ENCODE results near the gene FAM89A. TPM values are rescaled to one million over a fixed set of nuclear protein-coding genes. Genes with fewer than 3 reads are reported as not detected.
"Not testable (repeated sequence)": the region's sequence is repeated elsewhere in the genome, so short reads cannot be mapped to it uniquely, and the experiment has no call there.

FAM89A gene
- total RNA-seq, 2 experiments from 2014 or later: 14.3 to 15.1 TPM

DNA sequence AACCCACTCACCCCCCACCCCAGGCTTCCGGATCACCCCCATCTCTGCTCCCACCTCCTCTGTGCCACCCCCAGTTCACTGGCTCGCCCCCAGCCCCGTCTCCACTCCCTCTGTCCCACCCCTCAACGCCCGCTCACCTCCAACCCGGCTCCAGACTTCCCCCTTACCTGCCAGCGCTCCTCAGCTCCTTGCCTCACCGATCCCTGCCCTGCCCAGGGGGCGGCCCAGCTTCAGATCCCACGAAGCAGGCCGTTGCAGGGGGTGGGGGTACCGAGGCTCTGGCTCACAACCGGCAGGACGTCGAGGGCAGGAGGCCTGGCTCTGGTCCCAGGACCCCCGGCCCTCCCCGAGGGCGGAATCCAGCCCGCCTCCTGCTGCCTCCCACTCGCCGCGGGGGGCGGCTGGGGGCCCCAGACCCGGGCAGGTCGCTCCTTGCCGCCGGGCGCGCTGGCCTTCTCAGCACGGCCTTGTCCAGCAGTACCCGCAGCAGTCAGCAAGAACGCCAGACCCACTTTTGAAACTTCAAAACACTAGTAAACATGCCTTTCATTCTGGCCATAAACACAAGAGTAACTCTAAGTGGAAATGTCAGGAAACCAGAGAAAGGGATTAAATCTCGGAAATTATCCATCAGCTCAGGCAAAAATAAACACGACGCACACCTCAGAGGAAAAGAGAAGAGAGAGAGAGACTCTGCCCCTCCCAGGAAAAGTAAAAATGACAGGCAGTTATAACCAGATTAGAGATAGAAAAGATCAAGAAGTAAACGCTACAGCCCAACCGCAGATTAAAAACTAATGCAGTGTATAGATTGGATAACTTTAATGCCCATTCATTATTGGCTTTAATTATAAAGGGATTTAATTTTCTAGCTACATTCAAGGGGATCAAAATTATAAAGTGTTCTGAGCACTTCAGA, 1.0 kb upstream of the FAM89A start:
- peaks cover 6% of the 10 kb centered on the region for H3K36me3 Mint-ChIP-seq
- intact Hi-C loops (cut with micrococcal nuclease): loop anchor here (2.0 to 10.0 kb wide), 4 partner anchors 62 to 484 kb away; partner anchors contain the start of genes ARV1, COG2, TSNAX and TTC13
- no peak overlapping the region for H3K27ac Mint-ChIP-seq
- no peak for DNase-seq
- H3K27me3 Mint-ChIP-seq: peaks cover 2% of the 10 kb centered on the region
- ChIA-PET CTCF (interaction anchor here (1.4 to 1.7 kb wide), 2 partner anchors 62 to 123 kb away, joined by 3 to 5 read pairs; partner anchors contain the start of genes ARV1 and TTC13), POLR2A (interaction anchor here (0.5 to 1.9 kb wide), 2 partner anchors 64 to 1483 kb away, joined by 3 to 5 read pairs; no protein-coding TSS in a partner anchor)
- peaks cover 32% of the 10 kb centered on the region for H3K4me1 Mint-ChIP-seq (ENCODE audit: low read depth)
- peak overlapping the region; percentile 71 for H3K4me3 Mint-ChIP-seq
- H3K9me3 Mint-ChIP-seq: peaks cover 8% of the 10 kb centered on the region

DNA sequence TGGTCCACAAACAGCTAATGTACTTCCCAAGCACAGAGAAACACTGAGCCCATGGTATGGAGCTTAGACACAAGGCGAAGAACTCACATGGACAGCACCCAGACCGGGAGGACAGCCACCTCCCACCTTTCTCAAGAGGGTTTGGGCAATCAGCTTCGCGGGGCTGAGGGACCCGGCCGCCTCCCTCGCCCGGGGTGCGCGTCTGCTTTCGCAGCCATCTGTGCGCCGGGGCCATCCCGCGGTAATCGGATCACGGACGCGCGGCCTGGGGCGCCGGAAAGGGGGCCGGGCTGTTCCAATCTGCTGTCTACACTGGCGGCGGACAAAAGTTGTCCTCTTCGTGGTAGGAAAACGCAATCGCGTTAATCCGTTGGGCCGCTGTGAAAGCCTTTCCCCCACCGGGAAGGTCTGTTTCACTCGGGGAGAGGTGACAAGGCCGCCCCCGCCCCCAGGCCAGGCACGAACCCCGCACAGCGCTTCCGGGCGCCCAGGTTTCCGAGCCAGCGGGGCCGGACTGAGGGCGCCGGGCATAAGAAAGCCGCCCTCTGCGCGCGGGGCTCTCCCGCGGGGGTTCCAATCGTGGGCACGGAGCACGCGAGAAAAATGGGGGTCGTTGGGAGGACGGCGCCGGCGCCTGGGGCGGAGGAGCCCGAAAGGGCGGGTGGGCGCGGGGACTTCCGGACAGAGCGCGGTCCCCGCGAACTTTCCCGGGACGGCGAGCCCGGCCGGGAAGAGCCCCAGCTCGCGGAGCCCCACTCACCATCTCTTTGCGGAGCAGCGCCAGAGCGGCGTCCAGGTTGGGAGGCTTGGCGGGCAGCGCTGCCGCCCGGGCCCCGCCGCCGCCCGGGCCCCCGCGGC, 664 bp downstream of the FAM89A start:
- H3K36me3 Mint-ChIP-seq: peaks cover 6% of the 10 kb centered on the region
- H3K27me3 Mint-ChIP-seq: no peaks in the 10 kb centered on the region
- DNase-seq: peak; percentile 55
- ChIA-PET POLR2A (interaction anchor here (0.8 to 2.0 kb wide), 4 partner anchors 9 to 62 kb away, joined by 3 to 6 read pairs (median 4); partner anchors contain the start of gene TTC13), CTCF (interaction anchor here (1.0 to 1.4 kb wide), 2 partner anchors 60 to 61 kb away, joined by 3 to 5 read pairs; partner anchors contain the start of genes ARV1 and TTC13)
- H3K4me1 Mint-ChIP-seq (ENCODE audit: low read depth): peaks cover 27% of the 10 kb centered on the region
- peaks cover 5% of the 10 kb centered on the region for H3K9me3 Mint-ChIP-seq
- H3K4me3 Mint-ChIP-seq: peak overlapping the region; percentile 74
- no peak overlapping the region for H3K27ac Mint-ChIP-seq
- intact Hi-C loops (cut with micrococcal nuclease): loop anchor here (2.0 to 10.0 kb wide), 4 partner anchors 61 to 485 kb away; partner anchors contain the start of genes ARV1, COG2, TSNAX and TTC13

DNA sequence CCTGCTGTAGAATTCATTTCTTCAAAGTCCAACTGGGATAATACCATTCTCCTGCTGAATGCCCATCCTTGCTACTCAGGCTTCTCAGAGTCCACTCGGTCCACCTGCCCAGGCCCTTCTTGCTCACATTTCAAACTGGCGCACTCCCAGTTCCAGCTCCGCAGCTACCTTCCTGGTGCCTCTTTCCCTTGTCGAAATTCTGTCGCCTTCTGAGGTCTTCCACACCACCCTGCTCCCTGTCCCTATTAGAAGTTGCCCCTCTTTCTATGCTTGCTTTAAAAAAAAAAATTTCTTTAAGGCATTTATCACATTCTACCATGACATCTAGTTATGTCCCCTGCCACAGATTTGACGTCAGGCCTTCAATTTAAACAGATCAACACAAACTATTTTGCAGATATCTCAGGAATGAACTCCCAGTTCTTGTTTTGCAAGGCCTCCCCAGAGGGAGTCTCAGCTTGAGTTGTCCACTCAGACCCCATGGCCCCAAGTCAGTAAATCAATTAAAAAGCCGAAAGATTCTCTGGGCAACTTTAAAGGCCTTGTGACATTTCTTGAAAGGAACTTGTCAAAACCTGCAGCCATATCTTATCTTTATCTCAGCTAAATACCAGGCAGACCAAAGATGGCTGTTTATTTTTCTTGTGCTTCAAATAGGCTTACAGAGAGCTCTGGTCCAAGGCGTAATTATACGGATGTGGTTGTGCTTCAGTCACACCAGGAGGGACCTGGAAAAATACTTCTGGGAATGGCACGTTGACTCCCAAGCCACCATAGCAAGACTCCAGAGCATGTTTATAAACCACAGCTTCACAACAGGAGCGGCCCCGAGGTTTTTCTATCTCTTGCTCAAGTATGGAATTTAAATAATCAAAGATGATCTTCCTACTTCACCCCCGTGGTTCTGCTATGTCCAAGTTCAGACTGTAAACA, 2.2 kb downstream of the FAM89A start:
- Mint-ChIP-seq H3K4me1 (ENCODE audit: low read depth) (peaks cover 27% of the 10 kb centered on the region), H3K4me3 (no peak overlapping the region), H3K27me3 (no peaks in the 10 kb centered on the region), H3K9me3 (no peaks in the 10 kb centered on the region), H3K27ac (no peak overlapping the region), H3K36me3 (peaks cover 6% of the 10 kb centered on the region)
- DNase-seq: no peak
- ChIA-PET POLR2A (interaction anchor here (2.0 kb wide), 1 partner anchor 16 kb away, joined by 6 read pairs; no protein-coding TSS in a partner anchor), CTCF (interaction anchor here (0.7 kb wide), 1 partner anchor 74 kb away, joined by 4 read pairs; no protein-coding TSS in a partner anchor)
- intact Hi-C loops (cut with micrococcal nuclease): no loop called here

DNA sequence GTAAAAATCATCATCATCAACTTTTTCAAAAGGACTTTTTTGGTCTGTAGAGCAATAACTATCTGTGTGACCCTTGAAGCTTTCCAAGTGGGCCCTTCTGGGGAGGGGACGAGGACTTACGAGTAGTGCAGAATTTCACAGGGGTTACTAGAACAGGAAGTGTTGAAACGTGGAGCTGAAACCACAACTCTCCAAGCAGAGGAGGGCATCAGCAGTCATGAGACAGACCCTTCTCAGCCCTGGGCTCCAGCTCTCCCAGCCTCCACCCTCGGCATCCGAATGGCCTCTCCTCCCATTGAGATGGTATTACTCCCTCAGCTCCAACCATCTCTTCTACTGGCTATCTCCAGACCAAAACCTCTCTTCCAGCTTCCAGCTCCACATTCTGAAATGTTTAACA, 3.6 kb downstream of the FAM89A start:
- ChIA-PET CTCF (interaction anchor here (0.6 to 1.4 kb wide), 2 partner anchors 27 to 174 kb away, joined by 3 to 4 read pairs; no protein-coding TSS in a partner anchor), POLR2A (no interaction called here)
- no peaks in the 10 kb centered on the region for H3K27me3 Mint-ChIP-seq
- no peak overlapping the region for H3K27ac Mint-ChIP-seq
- H3K4me1 Mint-ChIP-seq (ENCODE audit: low read depth): peaks cover 27% of the 10 kb centered on the region
- intact Hi-C loops (cut with micrococcal nuclease): no loop called here
- no peaks in the 10 kb centered on the region for H3K9me3 Mint-ChIP-seq
- peaks cover 6% of the 10 kb centered on the region for H3K36me3 Mint-ChIP-seq
- no peak overlapping the region for H3K4me3 Mint-ChIP-seq
- no peak for DNase-seq

DNA sequence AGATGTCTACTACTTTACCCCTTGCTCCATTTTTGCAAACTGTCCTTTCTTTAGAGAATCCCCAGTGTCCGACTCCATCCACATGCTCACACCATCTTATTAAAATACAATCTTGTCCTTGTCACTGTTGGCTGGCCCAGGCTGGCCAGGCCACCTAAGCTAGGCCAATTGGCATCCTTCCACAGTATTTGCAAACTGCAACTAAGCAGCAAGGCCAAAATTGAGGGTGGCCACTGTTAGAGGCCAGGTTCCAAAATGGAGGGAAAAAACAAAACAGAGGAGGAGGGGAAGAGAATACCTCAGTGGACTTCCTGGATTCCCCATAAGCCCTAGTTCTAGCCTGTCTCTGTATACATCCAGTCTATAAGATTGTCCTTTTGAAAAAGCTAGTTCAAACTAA, 4.3 kb downstream of the FAM89A start:
- Mint-ChIP-seq H3K36me3 (peaks cover 6% of the 10 kb centered on the region), H3K9me3 (no peaks in the 10 kb centered on the region), H3K27me3 (no peaks in the 10 kb centered on the region), H3K4me3 (no peak overlapping the region), H3K4me1 (ENCODE audit: low read depth) (peaks cover 25% of the 10 kb centered on the region), H3K27ac (no peak overlapping the region)
- intact Hi-C loops (cut with micrococcal nuclease): no loop called here
- CTCF ChIA-PET: interaction anchor here (0.6 to 1.4 kb wide), 2 partner anchors 27 to 175 kb away, joined by 3 to 4 read pairs; no protein-coding TSS in a partner anchor
- no peak for DNase-seq
- POLR2A ChIA-PET: interaction anchor here (0.7 kb wide), 1 partner anchor 37 kb away, joined by 3 read pairs; no protein-coding TSS in a partner anchor

DNA sequence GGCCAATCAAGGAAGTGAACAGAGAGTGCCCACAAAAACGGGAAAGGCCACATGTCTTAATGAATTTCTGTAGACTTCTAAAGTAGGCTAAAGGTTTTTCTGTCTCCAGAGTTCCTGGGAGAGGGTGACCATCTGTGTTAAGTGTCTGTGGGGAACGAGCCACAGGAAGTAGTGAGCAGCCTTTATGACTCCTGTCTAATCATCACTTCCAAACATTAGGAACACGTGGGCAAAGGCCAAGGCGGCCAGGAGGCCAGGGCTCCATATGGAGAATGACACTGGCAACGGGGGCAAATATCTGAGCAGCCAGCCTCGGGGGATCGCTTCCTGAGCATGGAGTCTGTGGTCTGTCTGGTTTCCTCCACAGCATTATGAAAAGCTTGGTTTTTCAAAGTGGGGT, 7.1 kb downstream of the FAM89A start:
- peaks cover 20% of the 10 kb centered on the region for H3K4me1 Mint-ChIP-seq (ENCODE audit: low read depth)
- no peak overlapping the region for H3K4me3 Mint-ChIP-seq
- ChIA-PET CTCF (no interaction called here), POLR2A (no interaction called here)
- H3K9me3 Mint-ChIP-seq: no peaks in the 10 kb centered on the region
- H3K27ac Mint-ChIP-seq: no peak overlapping the region
- H3K27me3 Mint-ChIP-seq: no peaks in the 10 kb centered on the region
- intact Hi-C loops (cut with micrococcal nuclease): no loop called here
- no peak for DNase-seq
- peaks cover 6% of the 10 kb centered on the region for H3K36me3 Mint-ChIP-seq

DNA sequence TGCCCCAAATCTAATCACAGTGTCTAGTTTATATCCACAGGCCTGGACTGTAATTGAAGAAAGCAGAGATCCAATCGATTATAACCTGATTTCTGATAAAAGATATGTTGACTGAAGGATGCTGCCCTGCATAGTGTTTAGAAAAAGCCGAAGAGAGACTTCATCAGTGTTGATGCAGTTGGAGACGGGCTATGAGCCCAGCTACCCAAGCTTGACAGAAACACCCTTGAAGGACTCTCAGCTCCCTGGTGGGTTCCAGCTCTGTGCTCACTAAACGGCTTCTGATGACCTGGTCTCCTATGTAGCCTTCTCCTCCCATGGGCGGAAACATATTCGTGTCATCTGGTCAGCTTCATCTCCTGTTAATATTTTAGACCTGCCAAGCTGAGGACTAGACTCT, 10.2 kb downstream of the FAM89A start:
- H3K9me3 Mint-ChIP-seq: no peaks in the 10 kb centered on the region
- H3K36me3 Mint-ChIP-seq: peaks cover 2% of the 10 kb centered on the region
- H3K4me3 Mint-ChIP-seq: no peak overlapping the region
- ChIA-PET POLR2A (no interaction called here), CTCF (no interaction called here)
- H3K27ac Mint-ChIP-seq: no peak overlapping the region
- H3K4me1 Mint-ChIP-seq (ENCODE audit: low read depth): peaks cover 2% of the 10 kb centered on the region
- no peaks in the 10 kb centered on the region for H3K27me3 Mint-ChIP-seq
- no peak for DNase-seq
- intact Hi-C loops (cut with micrococcal nuclease): no loop called here

DNA sequence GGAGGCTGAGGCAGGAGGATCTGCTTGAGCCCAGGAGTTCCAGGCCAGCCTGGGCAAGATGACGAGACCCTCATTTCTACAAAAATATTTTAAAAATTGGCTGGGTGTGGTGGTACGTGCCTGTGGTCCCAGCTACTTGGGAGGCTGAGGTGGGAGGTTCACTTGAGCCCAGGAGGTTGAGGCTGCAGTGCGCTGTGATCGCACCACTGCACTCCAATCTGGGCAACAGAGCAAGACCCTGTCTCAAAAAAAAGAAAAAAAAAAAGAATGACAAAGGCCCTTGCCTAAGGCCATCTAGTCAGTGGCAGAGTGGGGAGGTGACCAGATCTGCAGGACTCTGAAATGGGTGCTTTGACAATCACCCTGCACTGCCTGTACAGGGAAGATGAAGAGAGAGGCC, 10.8 kb downstream of the FAM89A start:
- intact Hi-C loops (cut with micrococcal nuclease); H3K36me3 Mint-ChIP-seq; H3K4me3 Mint-ChIP-seq; DNase-seq; H3K9me3 Mint-ChIP-seq; H3K27ac Mint-ChIP-seq; POLR2A ChIA-PET; H3K4me1 Mint-ChIP-seq (ENCODE audit: low read depth); H3K27me3 Mint-ChIP-seq; CTCF ChIA-PET: not testable (repeated sequence)

DNA sequence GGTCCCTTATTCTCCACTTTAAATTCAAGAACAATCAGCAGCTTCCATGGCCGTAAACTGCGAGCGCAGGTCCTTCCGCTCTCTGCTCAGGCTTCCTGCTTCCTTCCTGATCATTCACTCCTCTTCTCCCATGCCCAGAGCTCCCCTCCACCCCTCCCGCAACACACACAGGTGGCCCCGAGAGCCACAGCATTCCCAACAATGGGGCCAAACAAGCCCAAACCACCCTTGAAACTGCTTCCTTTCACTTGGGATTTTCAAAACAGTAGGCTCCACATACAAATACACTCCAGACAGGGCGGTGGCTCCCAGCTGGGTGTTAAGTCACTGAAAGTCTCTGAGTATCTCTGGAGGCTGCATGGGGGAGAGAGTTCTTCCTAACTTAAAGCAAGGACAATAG, 11.4 kb downstream of the FAM89A start:
- CTCF ChIA-PET: no interaction called here
- Mint-ChIP-seq H3K4me1 (ENCODE audit: low read depth) (peaks cover 2% of the 10 kb centered on the region), H3K9me3 (no peaks in the 10 kb centered on the region), H3K4me3 (no peak overlapping the region), H3K27ac (no peak overlapping the region), H3K36me3 (peaks cover 2% of the 10 kb centered on the region), H3K27me3 (no peaks in the 10 kb centered on the region)
- DNase-seq: no peak
- intact Hi-C loops (cut with micrococcal nuclease): no loop called here
- POLR2A ChIA-PET: no interaction called here

DNA sequence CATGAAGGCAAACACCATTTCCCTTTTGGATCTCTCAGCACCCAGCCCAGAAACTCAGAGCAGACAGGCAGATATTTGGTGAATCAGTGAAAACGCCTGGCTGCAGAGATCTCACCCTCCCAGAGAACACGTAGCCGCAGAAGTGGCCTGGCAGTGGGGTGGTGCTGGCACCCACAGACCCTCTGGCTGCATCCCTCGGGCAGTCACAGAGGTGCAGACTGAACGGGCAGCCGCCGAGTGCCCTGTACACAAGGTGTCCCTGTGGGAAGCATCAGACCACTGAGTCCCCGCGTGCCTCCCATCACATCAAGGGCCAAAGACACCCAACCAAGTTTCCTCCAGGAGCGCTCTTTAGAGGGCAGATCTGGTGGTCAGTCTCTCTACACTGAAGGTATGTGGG, 12.1 kb downstream of the FAM89A start:
- DNase-seq: no peak
- Mint-ChIP-seq H3K9me3 (no peaks in the 10 kb centered on the region), H3K4me1 (ENCODE audit: low read depth) (peaks cover 2% of the 10 kb centered on the region), H3K4me3 (no peak overlapping the region), H3K27me3 (no peaks in the 10 kb centered on the region), H3K36me3 (peaks cover 2% of the 10 kb centered on the region), H3K27ac (no peak overlapping the region)
- POLR2A ChIA-PET: no interaction called here
- intact Hi-C loops (cut with micrococcal nuclease): no loop called here
- CTCF ChIA-PET: no interaction called here

Measured in activated CD4-positive, alpha-beta memory T cell treated with anti-CD3 and anti-CD28 coated beads for 36 hours (primary cell).